ENCODE results near the gene TLL2.

The TLL2 gene

DNA sequence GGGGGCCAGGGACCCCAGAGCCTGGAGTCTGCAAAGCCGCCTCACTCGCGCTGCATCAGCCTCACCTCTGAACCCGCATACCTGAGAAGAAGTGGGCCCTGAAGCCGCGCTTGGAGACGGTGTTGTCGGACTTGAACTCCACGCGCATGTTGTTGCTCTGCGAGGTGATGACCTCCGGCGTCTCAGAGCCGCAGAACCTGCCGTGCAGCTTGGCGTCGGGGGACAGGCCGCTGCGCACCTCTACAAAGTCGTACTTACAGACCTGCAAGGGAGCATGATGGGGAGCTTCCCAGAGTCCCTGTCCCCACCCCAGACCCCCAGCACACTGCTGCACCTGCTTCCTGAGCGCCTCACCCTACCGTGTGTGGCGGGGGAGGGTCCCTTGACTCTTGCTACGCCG lies 129.2 kb downstream of the TLL2 start:
- no peak for DNase-seq

DNA sequence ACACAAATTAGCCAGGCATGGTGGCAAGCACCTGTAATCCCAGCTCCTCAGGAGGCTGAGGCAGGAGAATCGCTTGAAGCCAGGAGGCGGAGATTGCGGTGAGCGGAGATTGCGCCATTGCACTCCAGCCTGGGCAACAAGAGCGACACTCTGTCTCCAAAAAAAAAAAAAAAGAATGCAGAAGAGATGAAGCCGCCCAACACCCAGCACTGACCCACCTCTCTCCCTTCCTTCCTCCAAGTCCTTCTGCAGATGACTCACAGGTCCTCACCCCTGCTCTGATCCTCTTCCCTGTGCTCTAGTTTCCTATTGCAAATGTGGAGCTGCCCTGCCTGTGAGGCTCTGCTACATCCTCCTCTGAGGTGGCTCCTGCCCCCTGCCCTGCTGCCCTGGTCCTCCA lies 132.9 kb downstream of the TLL2 start:
- no peak for DNase-seq

DNA sequence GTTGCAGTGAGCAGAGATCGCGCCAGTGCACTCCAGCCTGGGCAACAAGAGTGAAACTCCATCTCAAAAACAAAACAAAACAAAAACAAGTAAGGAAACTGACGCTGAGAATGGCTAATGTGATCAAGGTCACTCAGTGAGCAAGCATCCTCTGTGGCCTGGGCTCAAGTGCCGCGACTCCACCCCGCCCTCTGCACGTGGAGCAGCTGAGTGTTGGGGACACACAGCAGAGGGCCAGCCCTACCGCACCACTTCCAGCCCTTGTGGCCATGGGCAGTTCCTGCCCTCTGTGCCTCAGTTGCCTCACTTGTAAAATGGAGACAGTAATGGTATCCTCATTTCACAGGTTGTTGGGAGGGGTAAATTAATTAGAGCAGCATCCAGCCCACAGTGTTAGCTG lies 134.0 kb downstream of the TLL2 start:
- DNase-seq = no peak

DNA sequence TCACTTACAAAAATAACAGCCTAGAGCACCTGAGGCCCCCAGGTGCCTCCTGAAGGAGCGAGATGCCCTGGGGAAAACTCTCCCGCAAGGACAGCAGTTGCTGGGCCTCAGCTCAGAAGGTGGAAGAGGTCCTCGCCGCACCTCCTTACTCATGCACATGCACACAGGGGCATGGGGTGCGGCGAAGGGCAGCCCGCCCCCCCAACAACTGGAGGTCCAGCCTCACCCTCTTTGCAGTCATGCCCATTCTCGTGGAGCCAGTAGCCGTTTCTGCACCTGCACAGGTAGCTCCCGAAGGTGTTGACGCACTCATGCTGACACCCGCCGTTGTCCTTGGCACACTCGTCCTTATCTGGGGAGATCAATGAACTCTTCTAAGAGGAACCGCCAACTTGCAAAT lies 135.0 kb downstream of the TLL2 start:
- no peak for DNase-seq

DNA sequence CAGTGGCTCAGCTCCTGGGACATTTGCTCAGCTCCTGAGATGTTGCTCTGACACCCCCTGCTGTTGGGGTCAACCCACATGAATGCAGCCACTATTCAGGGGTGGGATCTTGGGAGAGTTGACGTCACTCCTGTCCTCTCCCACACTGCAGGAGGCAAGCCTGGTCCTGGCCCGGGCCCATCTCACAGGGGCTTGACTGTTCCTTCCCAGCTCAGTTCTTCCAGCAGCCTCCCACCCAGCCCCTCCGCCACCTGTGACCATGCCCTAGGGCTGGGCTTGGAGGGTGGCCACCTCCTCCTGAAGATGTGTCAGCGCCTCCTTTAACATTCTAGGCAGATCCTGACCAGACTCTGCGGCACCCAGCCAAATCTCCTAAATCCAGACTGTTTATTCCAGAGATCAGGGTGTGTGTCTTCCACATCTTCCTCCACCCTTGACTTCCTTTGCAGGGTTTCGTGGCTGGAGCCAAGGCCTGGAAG lies 135.9 kb downstream of the TLL2 start:
- DNase-seq = no peak

DNA sequence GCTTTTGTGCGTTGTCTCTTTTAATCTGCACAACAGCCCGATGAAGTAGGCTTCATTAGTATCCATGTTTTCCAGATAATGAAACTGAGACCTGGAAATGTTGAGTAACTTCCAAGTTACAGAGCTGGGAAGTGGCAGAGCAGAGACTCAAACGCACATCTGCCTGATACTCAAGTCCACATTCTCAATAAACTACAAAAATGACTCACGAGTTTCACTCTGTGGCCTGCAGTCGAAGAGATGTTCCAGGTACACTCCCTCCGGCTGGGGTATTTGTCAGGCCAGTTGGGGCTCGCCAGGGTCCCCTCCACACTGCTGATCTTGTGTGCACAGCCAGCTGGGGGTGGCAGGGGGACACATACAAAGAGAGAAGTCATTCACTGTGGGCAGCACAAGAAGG lies 137.2 kb downstream of the TLL2 start:
- DNase-seq = no peak

DNA sequence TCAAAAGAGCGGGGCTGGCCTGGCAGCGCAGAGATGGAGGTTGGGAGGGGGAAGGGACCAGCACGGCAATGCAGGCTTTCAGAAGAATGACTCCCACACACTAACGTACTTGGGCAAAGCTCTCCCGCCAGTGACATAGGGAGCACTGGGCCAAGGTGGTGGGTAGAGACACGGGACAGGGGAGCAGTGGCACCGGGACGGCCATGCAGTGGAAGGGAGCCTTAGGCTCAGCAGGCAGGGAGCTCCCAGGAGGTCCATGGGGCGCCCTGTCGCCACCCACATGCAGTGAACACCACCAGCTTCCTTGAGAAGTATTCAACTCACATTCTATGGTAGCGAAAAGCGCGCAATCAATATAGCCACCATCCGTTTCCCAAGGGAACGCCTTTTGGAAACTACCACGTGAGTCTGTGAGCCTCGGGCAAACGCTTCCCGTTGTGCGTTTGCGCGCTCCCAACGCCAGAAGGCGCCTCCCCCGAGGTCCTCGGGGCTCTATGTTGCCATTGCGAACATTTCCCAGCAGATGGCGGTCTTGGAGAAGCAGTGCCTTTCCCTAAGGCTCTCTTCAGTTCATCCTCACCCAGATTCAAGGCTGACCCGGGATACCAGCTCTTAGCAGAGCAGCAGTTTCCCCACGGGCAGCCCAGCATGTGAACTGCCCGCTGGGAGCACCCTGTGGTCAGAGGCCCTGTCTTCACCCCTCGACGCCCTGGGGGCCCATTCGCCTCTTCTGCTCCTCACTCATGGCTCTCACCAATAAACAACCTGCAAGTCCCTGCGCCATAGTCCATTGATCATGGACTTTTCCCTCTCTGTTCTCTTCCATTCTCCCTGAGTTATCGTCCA lies 138.5 kb downstream of the TLL2 start:
- peak; percentile 87 for DNase-seq

DNA sequence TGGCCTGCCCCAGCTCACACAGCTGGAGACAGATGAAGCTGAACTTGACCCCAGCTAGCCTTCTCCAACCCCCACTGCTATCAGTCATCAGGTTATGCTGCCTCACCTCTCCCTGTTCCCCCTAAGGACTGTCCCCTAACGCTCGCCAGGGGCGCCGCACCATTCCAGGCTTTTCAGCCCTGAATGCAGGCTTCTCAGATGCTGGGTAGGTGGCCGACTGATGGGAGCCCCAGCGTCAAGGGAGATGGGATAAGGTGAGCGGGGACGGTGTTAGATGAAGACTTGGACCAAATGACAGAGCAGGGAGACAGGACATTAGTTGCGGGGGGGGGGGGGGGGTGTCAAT lies 139.1 kb downstream of the TLL2 start:
- DNase-seq = peak; percentile 24

DNA sequence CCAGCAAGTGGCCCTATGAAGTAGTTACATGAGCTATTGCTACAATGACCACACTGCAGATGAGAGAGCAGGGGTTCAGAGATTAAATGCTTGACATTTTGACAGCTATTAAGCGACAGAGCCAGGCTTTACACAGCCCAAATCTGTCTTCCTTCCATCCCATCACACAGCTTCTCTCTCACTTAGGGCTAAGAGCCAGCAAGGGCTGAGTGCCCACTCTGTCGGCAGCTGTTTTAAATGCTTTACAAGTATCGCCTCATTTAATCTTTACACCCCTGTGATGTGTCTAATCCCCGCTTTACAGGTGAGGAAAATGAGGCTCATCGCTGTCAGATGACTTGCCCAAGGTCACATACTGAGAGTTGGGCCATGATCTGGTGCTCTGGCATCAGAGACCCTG lies 139.7 kb downstream of the TLL2 start:
- DNase-seq = no peak

DNA sequence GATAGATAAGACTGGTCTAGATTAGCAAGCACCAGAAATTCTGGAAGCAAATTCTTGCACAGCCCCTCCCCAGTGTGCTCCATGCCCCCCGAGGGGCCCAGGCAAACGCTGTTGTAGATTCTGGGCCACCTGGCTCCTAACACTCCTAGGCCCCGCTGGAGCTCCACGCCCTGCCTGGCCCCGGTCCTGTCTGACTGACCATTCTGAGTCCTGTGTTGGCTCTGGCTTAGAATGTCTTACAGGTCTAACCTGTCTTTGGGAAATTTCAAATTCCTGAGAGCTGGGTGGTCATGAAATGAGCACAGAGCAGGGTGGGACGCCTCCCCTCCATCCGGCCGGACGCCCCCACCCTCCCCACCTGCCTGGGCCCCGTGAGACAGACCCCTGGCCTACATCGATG lies 142.4 kb downstream of the TLL2 start:
- no peak for DNase-seq

DNA sequence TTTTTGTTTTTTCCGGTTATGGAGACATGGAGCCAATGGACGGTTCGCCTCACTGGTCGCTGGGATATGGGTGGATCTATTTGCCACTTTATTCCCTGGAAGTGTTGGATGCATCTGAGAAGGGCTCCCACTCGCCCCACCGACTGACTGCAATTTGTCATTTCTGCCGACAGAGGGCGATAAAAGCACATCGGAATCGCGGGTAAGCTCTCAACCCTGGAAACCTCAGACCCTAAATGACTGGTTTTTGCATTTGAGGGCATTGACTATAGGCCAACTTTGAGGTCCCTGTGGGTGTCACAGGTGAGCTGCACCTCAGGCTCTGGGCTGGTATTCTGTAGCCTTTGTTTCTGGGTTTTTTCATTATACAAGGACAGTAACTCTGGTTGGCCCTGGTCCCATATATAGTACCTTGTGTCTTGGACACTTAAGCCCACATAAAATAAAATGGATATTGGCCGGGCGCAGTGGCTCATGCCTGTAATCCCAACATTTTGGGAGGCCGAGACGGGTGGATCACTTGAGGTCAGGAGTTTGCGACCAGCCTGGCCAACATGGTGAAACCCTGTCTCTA lies 143.1 kb downstream of the TLL2 start:
- peak; percentile 18 for DNase-seq

DNA sequence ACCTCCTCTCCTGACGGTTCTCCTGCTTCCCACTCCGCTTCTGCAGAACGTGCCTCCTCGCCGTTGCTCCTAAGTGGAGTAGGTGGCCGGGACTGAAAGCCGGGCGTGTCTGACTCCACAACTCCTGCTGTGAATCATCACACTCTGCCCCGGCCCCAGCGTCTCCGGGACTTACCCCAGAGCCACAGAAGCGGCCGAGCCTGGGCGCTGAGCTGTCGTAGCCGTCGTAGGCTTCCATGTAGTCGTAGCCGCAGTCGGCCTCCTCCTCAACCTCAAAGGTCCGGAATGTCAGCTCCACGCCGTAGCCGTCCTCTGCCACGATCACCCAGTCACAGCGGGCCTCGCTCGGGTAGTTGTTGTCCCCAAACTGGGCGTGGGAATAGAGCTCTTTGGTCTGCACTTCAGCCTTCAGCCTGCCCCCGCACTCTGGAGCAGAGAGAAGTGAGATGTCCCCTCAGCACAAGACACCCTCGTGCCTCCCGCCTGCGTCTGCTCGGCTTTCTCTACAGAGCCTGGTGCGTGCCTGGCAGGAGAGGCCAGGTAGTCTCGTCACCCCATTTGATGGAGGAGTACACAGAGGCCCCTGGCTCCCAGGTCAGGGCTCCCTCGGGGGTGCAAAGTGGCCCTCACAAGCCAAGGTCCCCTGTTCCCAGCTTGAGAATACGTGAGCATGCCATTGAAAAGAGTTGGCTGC lies 143.7 kb downstream of the TLL2 start:
- no peak for DNase-seq

DNA sequence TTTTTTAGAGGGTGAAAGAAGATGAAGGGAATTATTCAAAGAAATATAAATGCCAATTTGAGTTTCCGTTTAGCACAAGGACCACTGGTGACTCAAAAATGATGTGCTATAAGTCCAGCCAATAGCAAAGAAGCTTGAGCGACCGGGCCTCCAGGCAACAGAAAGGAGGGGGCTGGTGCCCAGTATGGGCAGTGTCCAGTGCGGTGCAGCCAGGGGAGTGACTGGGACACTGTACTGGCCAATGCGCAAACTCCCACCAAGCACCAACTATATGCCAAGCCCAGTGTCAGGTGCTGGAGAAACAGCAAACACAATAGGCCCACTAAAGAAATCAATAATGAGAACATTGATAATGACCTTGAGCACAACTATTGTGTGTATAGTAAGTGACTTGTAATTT lies 144.8 kb downstream of the TLL2 start:
- DNase-seq = no peak

DNA sequence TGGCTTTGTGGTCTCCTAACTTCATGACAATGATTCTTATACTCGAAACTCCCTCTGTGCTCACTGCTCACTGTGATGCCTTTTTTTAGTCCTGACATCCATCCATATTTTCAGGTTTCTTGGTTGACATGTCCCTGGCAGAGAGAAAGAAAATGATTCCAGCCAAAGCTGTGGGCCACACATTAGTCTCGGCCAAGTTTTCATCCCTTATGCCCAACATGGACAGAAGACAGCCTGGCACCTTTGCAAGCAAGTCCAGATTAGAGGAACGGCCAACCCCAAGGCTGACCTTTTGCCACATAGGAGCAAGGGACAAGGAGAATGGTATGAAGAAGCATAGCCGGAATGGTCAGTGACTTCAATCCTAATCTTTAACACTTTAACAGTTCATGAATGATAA lies 146.3 kb downstream of the TLL2 start:
- DNase-seq = no peak

DNA sequence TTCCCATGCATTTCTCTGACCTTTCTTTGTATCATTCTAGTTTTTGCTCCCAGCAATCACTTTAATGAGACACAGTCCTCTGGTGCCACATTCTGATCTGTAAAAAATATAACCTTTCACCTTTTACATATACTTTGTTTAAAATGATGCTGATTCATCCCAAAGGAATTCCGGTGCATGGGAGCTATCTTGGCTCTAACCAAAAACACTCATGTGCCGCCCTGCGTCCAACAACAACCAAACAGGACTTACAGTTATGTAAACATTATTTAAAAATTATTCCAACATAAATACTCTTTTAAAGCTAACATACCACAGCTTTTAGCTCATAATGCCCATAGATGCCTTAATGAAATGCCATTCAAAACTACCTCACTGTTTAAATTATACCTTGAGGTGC lies 147.2 kb downstream of the TLL2 start:
- DNase-seq = no peak

DNA sequence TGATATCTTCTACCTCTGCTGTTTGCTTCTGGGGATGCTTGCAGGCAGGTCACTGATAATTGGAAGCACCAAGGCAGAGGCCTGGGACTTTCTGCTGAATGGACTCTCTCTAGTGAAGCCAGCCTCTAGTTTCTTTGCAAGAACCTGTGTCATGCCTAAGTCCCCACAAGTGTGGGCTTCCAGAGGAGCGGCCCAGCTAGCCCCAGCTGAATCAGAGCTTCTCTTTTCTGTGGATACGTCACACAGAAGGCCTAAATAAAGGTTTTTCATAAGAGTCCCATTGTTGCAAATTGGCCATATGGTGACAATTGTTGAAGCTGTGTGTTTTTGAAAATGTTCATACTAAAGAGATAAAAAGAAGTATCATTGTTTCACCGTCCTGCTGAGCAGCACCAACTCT lies 148.2 kb downstream of the TLL2 start:
- DNase-seq = no peak

DNA sequence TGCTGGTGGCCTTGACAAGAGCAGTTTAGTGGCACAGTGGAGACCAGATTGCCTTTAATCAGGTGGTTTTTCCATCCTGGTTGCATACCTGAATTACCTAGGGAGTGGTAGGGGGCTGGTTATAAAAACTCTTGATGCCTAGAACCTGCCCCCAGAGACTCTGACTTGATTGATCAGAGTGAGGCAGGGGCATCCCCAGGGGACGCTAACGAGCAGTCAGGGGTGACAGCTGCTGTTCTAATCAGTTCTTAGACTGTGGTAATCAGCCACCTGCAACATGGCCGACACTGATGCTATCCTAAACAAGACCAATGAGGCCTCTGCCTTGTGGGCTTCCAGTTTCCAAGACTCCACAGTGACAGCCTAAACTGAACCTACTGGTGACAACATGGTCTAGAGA lies 153.0 kb downstream of the TLL2 start:
- DNase-seq = no peak

DNA sequence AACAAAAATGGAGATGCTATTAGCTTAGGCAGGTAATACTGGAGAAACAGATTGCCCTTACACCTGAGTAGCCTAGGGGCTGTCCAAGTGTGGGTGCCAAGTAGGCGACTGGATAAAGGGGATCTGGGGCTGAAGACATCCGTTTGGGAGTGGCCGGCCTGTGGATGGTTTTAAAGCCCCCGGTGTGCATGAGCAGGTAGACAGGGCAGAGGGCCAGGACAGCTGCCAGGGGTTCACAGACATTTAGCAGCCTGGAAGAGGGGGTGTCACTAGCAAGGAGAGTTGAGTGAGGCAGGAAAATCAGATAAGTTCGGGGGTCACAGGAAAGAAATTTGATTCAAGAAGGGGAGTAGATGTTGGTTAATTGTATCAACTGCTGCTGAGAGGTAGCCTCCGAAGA lies 153.4 kb downstream of the TLL2 start:
- no peak for DNase-seq

DNA sequence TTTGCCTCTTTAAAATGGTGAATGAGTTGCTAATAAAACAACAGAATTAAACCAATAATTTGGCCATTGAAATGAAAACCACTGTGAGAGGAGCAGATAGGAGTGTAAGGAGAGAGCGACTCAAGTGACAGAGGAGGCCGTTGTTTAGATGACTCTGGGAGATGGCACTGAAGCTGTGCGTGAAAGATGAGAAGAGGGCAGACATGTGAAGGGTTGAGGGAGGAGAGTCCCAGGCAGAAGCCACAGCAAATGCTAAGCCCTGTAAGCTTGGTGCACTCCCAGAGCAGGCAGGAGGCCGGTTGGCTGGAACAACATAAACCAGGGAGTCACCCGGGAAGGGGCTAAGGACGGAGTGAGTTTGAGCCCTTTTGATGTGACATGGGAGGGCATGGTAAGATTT lies 154.1 kb downstream of the TLL2 start:
- DNase-seq = no peak

DNA sequence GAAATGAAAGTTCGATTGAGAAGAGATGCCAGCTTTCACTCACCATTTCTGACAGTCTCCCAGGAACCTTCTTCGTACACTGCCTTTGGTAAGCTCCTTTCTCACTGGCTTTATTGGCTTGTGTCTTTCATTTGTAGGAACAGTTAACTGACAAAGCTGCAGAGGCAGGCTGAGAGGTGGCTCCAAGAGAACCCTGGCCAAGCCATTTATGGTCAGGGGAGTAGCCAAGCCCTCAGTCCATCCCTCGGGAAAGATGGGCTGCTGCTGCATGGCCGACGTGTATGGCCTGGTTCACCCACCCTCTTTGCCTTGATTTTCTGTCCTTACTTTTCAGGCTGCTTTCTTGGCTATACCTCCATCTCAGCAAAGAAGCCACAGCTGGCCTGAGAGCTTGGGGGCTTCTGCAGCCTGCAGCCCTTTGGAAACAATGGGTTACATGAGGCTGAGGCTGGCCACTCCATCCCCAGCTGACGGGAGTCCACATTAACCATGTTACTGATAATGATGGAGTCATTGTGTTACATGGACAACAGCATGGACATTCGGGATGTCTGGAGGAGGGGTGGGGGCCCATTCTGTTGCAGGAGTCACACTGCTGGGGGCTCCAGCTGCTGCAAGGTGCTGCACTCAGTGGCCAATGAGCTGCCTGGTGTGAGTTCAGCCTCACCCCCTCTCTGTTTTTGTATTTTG lies 154.7 kb downstream of the TLL2 start, which contains the start of gene OPALIN:
Gene OPALIN, minus strand, starts transcription at position 152 of the 690 bp plus-strand sequence. Its CDS starts 106 bp downstream, at position 46.
- no peak for DNase-seq

DNA sequence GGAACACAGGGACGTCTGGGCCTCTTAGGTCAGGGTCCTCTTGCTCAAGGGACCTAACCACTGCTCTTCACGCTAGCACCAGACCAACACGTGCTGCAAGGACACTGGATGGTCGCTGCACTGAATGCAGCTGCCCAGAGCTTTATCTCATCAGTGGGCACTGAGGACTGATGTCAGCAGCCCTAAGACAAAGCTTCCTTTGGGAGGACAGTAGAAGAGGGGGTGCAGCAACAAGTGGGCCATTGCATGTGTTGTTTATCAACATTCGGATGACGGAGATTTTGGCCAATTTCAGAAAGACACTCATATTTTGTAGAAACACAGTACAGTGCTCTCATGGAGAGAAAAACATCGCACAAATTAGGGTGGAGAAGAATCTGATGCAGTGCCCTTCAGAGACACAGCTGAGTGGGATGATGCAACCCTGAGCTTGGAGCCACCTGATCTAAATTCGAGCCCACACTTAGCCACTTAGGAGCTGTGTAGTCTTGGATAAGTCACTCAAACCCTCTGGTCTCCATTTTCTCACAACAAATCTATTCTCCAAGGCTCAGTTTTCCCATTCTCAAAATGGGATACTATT lies 156.6 kb downstream of the TLL2 start:
- no peak for DNase-seq

DNA sequence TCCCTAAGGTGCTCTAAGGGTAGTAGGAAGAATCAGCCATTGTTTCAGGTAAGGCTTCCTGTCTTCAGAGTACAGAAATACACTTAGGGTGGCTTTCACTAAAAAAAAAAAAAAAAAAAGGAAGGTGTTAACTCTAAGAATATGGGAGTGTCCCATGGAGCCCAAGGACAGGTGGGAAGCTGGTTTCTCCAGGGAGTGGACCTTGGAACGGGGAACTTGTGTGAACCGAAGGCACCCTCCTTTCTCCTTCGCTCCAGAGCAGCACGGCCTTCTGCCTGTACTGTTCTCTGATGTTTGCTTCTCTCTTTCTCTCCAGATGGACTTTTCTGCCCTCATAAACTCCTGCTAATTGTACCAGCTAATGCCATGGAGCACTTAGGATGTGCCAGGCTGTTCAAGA lies 161.1 kb downstream of the TLL2 start:
- no peak for DNase-seq

DNA sequence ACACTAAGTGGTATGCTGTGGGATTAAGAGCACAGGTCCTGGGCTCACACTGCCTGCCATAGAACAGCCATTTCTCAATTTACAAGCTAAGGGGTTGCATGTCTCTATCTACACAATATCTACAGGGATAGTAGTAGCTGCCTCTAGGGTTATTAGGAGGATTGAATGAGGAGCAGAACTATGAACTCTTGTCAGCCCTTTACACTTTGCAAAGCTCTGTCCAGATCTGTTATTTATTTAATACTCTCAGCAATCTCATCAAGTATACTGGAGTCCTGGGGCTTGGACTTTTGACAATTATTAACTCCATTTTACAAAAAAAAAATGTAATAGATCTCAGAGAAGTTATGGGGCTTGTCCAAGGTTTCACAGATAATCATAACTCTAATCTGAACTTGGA lies 161.7 kb downstream of the TLL2 start:
- no peak for DNase-seq
